GM12875 (cell line): Measurements from ENCODE around the gene GAMT.

Experiments
- H3K4me3 ChIP-seq: one replicate; pipeline ENCODE4 v1.5.1; 2011; ENCODE audit warnings: low read depth, low read length, control low read depth
- TF ChIP-seq, protein P1 (sequence below): IDR thresholded peaks from 2 replicates; pipeline ENCODE4 v1.5.1; 2011; ENCODE audit warnings: low read depth, mild to moderate bottlenecking, control low read depth, inconsistent platforms, low read length, moderate library complexity, borderline replicate concordance; ENCODE audit not compliant: insufficient read depth

The GAMT gene

DNA sequence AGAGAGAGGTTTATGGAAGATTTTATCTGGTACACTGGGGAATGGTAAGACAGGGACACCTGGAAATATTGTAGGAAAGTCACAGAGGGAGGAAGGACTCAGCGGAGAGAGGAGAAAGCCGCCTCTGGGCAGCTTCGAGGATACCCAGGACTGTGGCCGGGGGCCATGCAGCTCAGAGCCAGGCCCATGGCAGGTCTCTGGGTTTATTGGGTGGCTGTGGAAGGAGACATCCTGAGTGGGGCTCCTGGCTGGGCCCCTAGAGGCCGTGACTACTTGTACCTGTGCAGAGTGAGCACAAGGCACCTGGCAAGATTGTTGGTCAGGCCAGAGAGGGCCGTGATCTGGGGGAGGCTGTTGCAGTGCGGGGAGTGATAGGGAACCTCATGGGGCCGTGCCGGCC, 9.4 kb upstream of the GAMT start:
- no peak overlapping the region for H3K4me3 ChIP-seq
- TF ChIP-seq, protein P1, sequence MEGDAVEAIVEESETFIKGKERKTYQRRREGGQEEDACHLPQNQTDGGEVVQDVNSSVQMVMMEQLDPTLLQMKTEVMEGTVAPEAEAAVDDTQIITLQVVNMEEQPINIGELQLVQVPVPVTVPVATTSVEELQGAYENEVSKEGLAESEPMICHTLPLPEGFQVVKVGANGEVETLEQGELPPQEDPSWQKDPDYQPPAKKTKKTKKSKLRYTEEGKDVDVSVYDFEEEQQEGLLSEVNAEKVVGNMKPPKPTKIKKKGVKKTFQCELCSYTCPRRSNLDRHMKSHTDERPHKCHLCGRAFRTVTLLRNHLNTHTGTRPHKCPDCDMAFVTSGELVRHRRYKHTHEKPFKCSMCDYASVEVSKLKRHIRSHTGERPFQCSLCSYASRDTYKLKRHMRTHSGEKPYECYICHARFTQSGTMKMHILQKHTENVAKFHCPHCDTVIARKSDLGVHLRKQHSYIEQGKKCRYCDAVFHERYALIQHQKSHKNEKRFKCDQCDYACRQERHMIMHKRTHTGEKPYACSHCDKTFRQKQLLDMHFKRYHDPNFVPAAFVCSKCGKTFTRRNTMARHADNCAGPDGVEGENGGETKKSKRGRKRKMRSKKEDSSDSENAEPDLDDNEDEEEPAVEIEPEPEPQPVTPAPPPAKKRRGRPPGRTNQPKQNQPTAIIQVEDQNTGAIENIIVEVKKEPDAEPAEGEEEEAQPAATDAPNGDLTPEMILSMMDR = no peak

DNA sequence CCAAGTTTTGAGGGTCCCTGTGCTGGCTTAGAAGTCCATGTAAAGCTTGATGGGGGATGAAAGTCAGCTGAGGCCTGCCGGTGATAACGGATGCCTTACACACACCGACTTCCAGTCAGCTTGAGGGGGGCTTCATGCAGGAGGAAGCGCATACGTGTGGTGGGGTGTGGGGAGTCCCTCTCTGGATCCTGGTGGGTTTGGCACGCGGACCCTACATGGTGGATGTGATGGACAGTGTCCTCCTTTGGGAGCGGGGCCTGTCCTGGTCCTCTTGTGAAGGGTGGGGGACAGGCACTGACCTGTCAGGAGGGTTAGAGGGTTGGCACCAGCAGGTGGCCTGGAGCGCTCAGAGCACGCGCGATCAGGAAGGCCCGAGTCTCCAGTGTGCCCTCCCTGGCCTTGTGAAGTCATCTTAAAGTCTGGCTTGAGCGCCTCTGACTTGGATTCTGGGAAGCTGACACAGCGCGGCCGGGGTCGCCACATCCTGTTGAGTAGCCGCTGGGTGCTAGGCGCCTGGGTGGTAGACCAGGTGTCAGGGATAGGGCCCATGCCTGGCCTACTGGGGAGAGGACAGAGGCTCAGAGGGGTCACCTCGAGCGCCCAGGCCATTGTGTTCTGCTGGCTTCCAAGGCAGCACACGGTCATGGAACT, 8.9 kb upstream of the GAMT start:
- no peak overlapping the region for H3K4me3 ChIP-seq

DNA sequence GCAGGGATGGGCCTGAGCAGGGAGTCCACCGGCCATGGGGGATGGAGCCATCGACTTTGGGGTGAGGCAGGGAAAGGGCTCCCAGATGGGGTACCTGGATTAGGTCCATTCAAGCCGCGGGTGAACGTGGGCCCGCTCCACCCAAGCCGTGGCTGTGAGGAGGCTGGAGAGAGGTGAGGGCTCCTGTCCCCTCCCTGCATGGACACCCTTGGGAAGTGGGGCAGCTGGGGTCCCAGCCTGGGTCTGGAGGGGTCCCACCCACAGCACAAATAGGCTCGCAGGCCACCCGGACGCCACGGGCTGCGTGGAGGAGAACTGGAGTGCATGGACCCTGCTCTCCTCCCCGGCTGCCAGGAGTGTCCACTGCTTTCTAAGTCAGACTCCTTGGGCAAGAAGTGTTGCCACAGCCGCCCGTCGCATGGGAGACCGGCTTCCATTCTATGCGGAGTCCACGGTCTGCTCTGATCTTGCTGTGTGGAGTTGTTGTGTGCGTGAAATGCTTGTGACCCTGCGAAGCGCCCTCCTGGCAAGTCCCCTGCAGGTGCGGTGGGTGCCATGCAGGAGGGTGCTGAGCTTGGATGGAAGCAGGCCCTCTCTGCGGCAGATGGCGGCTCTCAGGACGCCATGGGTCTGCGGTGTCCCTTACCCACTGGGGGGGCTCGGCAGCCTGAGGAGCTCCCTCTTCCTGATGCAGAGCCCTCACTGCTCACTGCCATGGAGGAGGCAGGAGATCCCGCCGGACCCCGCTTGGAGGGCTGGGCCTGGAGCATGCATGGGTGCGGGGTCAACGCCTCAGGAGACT, 8.1 kb upstream of the GAMT start:
- TF ChIP-seq, protein P1 = no peak
- peak overlapping the region; percentile 96 for H3K4me3 ChIP-seq

More for the DNA sequence above, 8.9 kb upstream of the GAMT start:
- TF ChIP-seq, protein P1 = no peak

DNA sequence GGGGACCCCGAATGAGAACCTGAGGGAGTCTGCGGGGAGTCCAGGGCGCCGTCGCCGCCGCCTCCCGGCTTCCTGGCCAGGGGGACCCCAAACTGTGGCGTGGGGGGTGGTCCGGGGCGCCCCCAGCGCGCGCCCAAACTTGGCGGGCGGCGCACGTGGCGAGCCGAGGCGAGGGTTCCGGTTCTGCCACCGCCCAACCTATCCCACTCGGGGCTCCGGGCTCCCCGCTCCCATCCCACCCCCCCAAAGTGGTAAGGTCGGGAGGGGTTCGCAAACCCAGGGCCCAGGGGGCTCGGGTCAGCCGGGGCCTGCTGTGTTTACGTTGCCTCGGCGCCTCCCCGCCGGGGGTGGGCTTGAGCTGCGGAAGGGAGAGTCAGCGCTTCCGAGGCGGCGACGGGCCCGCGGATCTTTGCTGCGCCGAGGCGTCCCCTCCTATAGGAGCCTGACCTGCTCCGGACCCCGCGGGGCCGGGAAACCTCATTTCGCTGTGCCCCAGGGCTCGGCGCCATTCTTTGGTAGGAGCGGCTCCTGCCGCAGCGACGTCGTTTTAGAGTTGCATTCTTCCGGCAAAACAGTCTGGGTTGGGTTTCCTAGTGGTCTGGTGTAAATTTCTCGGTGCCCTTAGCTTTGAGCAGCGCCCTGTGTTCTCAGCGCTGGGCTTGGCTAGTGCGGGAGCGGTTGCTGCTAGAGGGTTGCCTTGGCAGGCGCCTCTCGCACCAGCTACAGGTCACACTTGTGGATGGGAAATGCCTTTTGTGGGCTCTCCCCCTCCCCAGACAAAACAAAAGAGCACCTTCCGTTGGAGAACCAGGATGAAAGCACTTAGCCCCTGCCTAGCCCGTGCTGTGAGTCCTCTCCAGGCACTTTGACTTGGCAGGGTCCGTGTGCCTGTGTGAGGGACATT, 7.2 kb upstream of the GAMT start:
- TF ChIP-seq, protein P1 = no peak
- peak overlapping the region; percentile 96 for H3K4me3 ChIP-seq

DNA sequence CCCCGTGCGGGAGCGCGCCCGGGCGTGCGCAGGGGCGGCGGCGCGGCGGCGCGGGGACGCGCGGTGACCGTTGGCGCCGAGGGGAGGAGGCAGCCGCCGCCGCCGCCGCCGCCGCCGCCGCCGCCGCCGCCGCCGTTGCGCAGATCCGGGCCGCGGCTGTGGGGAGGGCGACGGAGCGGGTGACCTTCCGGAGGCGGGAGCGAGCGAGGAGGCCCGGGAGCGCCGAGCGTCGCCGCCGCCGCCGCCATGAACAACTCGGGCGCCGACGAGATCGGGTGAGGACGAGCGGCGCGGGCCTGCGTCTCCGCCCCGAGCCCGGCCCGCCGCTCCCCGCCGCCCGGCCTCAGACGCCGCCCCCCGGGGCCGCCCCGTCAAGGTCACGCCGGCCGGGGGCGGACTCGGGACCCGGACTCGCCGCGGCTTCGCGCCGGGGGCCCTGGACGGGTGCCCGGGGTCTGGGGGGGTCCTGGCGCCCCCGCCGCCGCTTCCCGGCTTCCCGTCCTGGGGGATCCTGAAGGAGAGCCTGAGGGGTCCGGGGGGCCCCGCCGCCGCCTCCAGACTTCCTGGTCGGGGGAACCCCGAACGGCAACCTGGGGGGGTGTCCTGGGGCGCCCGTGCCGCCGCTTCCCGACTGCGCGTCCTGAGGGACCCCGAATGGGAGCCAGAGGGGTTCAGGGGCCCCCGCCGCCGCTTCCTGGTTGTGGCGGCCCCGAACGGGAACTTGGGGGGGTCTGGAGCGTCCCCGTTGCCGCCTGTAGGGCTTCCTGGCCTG, 6.4 kb upstream of the GAMT start, which contains the start of gene DAZAP1:
Gene DAZAP1, plus strand, starts transcription at position 59 of the 772 bp plus-strand sequence. Its CDS starts 188 bp downstream, at position 247.
- TF ChIP-seq, protein P1 = no peak

DNA sequence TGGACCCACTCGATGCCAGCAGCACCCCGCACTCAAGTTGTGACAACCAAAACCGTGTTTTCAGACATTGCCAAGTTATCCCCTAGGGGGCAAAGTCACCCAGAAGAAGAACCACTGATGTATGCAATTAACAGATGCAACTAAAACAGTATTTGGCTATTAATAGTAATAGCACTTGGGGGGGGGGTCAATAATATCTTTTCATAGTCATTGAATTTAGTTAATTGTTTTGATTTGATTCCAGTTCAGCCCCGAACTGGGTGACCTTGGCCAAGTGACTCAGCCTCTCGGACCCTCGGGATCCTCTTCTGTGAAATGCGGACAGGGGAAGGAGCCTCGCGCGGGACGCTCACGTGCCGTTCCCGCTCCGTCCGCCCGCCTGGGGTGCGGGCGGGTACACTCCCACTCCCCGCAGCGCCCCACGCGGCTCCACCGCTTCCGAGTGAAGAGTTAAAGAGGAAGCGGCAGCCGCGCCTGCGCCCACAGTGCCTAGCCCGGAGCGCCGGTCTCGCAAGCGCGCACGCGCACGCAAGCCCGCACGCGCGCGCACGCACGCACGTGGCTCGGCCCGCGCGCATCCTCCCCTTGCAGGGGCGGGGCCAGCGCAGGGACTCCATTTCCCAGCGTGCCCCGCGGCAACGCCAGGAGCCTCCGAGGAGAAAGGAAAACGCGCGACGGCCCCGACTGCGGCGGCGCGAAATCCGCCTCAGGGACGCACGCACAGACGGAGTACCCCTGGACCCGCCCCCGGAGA, 5.6 kb upstream of the GAMT start:
- TF ChIP-seq, protein P1 = peak; percentile 48; the same call in 1 of the 2 replicates
- H3K4me3 ChIP-seq = peak overlapping the region; percentile 51

More for the DNA sequence above, 6.4 kb upstream of the GAMT start, which contains the start of gene DAZAP1:
- peak within 1 kb of the TSS; percentile 96 for H3K4me3 ChIP-seq
